GM12891 (cell line): ENCODE data around the gene SMCO4.

Experiments used
- POLR2A ChIP-seq: IDR thresholded peaks from 2 replicates; pipeline ENCODE4 v1.6.1; 2011; ENCODE audit warnings: low read depth, low read length, control low read depth
- POLR2AphosphoS5 ChIP-seq: IDR thresholded peaks from 2 replicates; pipeline ENCODE4 v1.6.1; 2011; ENCODE audit warnings: low read depth, low read length, control low read depth
- SPI1 ChIP-seq: IDR thresholded peaks from 2 replicates; pipeline ENCODE4 v1.6.1; 2011; ENCODE audit warnings: low read depth, low read length, control low read depth
- TAF1 ChIP-seq: IDR thresholded peaks from 2 replicates; pipeline ENCODE4 v1.6.1; 2011; ENCODE audit warnings: low read depth, low read length, control low read depth

- TF ChIP-seq POLR2A: no peak
- TF ChIP-seq POLR2AphosphoS5: no peak
- TF ChIP-seq TAF1: no peak
- TF ChIP-seq SPI1: no peak
These were observed 40.3 kb upstream of the SMCO4 start for GRCh38 chr11:93583490-93583889.
